NCI-H2227 treated with DMSO at 0.1 percent for 48 hours (cell line): ENCODE measurements around the gene MAGEA12.
A peak's percentile ranks its signal among the peaks of the same experiment; 100 is the strongest.
"Not testable (repeated sequence)": the region's sequence is repeated elsewhere in the genome, so short reads cannot be mapped to it uniquely, and the experiment has no call there.

ENCODE experiments used
- DNase-seq: peaks from one replicate; lab custom pipeline; 2025; lab: John Stamatoyannopoulos, UW

MAGEA12 gene, protein sequence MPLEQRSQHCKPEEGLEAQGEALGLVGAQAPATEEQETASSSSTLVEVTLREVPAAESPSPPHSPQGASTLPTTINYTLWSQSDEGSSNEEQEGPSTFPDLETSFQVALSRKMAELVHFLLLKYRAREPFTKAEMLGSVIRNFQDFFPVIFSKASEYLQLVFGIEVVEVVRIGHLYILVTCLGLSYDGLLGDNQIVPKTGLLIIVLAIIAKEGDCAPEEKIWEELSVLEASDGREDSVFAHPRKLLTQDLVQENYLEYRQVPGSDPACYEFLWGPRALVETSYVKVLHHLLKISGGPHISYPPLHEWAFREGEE

DNA sequence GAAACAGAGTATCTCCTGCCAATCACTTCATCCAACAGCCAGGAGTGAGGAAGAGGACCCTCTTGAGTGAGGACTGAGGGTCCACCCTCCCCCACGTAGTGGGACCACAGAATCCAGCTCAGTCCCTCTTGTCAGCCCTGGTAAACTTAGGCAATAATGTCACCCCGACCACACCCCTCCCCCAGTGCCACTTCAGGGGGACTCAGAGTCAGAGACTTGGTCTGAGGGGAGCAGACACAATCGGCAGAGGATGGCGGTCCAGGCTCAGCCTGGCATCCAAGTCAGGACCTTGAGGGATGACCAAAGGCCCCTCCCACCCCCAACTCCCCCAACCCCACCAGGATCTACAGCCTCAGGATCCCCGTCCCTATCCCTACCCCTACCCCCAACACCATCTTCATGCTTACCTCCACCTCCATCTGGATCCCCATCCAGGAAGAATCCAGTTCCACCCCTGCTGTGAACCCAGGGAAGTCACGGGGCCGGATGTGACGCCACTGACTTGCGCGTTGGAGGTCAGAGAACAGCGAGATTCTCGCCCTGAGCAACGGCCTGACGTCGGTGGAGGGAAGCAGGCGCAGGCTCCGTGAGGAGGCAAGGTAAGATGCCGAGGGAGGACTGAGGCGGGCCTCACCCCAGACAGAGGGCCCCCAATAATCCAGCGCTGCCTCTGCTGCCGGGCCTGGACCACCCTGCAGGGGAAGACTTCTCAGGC, at the start of gene MAGEA12, which contains the start of gene CSAG1:
Gene MAGEA12 (plus strand): TSS at position 497 of the 715 bp plus-strand sequence. CDS start 2,405 bp downstream, outside the sequence.
Gene CSAG1 (minus strand): TSS at position 461 of the 715 bp plus-strand sequence. CDS start 1,261 bp downstream, outside the sequence.
- peak; percentile 55 for DNase-seq

DNA sequence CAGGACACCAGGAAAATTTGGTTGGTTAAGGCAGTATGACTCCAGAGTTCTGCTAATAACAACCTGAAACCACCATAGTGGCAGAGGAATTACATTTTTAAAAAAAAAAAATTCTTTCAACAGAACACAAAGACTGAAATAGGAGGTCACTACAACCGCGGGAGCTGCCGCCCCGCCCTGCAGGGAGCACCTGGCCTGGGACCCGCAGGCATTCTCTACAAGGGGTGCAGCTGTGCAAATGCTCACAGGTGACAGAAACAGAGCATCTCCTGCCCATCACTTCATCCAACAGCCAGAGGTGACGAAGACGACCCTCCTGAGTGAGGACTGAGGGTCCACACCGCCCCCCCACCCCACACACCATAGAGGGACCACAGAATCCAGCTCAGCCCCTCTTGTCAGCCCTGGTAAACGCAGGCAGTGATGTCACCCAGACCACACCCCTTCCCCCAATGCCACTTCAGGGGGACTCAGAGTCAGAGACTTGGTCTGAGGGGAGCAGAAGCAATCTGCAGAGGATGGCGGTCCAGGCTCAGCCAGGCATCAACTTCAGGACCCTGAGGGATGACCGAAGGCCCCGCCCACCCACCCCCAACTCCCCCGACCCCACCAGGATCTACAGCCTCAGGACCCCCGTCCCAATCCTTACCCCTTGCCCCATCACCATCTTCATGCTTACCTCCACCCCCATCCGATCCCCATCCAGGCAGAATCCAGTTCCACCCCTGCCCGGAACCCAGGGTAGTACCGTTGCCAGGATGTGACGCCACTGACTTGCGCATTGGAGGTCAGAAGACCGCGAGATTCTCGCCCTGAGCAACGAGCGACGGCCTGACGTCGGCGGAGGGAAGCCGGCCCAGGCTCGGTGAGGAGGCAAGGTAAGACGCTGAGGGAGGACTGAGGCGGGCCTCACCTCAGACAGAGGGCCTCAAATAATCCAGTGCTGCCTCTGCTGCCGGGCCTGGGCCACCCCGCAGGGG, 35.3 kb upstream of the MAGEA12 start, which contains the start of gene MAGEA3:
Gene MAGEA3 (plus strand): TSS at position 843 of the 980 bp plus-strand sequence. CDS start 2,039 bp downstream, outside the sequence.
- not testable (repeated sequence) for DNase-seq

DNA sequence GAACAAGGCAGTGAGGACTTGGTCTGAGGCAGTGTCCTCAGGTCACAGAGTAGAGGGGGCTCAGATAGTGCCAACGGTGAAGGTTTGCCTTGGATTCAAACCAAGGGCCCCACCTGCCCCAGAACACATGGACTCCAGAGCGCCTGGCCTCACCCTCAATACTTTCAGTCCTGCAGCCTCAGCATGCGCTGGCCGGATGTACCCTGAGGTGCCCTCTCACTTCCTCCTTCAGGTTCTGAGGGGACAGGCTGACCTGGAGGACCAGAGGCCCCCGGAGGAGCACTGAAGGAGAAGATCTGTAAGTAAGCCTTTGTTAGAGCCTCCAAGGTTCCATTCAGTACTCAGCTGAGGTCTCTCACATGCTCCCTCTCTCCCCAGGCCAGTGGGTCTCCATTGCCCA, 33.2 kb upstream of the MAGEA12 start:
- not testable (repeated sequence) for DNase-seq

DNA sequence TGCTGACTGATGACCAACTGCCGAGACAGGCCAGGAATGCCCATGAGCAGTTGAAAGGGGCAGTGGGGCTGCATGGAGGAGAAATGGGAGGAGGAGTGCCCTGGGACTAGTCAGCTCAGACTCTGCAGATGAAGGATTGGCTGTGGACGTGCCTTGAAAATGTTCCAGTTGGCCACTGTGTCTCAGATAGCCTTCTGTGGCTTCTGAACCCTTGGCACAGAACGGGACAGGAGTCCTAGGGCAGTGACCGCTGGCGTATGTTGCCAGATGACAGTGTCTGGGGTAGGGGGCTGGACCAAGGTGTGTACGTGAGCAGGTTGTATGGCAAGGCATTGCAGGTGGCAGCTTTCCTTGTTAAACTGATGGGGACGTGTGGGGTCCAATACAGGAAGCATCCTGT, 27.1 kb upstream of the MAGEA12 start:
- not testable (repeated sequence) for DNase-seq

GRCh38 chrX:152709173-152709572, 24.4 kb upstream of the MAGEA12 start, which contains the start of gene CSAG2:
Gene CSAG2 (minus strand): TSS chrX:152709273. CDS start chrX:152709112, 161 bp downstream.
- not testable (repeated sequence) for DNase-seq

DNA sequence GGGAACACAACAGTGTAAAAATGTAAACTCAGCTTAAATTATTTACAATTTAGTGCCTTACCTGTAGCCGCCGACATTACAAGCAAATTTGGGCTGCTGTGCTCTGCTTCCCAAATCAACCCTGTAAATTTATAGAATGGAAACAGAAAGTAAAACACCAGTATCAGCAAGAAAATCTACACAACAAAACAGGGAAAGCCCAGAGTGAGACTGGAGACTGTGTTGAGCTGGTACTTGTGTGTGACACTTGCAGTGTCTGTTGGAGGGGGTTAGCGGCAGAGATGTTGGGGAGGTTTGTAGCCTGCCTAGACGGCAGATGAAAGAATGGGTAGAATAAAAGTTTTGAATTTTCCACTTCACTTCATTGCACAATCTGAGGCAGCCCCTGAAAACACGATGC, 20.4 kb upstream of the MAGEA12 start:
- DNase-seq = not testable (repeated sequence)

- not testable (repeated sequence) for DNase-seq
Observed at GRCh38 chrX:152713815-152714787, 19.5 kb upstream of the MAGEA12 start, which contains the start of gene MAGEA2B. Gene MAGEA2B (plus strand): TSS chrX:152714628. CDS start chrX:152717107, 2,479 bp downstream.

DNA sequence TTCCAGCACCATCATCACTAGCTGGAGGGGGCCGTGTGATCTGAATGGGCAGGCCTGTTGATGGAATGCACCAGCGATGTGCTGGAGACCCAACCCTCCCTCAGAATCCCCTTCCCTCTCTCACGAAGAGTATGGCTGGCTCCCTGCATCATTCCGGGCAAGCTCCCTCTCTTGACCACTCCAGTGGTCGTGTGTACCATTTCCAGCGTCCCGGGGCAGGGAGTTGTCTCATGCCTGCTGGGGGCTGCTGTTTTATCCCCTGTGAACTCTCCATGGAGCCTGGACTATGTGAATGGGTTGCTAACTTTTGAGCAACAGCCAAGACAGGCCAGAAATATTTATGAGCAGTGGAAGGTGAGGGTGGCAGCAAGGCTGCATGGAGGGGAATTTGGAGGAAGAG, 8.1 kb upstream of the MAGEA12 start:
- no peak for DNase-seq

GRCh38 chrX:152734143-152734858, 744 bp downstream of the MAGEA12 start:
- not testable (repeated sequence) for DNase-seq

GRCh38 chrX:152735101-152735500, 1.5 kb downstream of the MAGEA12 start:
- DNase-seq = no peak

DNA sequence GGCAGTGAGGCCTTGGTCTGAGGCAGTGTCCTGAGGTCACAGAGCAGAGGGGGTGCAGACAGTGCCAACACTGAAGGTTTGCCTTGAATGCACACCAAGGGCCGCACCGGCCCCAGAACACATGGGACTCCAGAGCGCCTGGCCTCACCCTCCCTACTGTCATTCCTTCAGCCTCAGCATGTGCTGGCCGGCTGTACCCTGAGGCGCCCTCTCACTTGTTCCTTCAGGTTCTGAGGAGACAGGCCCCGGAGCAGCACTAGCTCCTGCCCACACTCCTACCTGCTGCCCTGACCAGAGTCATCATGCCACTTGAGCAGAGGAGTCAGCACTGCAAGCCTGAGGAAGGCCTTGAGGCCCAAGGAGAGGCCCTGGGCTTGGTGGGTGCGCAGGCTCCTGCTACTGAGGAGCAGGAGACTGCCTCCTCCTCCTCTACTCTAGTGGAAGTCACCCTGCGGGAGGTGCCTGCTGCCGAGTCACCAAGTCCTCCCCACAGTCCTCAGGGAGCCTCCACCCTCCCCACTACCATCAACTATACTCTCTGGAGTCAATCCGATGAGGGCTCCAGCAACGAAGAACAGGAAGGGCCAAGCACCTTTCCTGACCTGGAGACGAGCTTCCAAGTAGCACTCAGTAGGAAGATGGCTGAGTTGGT, 2.4 kb downstream of the MAGEA12 start:
- no peak for DNase-seq

DNA sequence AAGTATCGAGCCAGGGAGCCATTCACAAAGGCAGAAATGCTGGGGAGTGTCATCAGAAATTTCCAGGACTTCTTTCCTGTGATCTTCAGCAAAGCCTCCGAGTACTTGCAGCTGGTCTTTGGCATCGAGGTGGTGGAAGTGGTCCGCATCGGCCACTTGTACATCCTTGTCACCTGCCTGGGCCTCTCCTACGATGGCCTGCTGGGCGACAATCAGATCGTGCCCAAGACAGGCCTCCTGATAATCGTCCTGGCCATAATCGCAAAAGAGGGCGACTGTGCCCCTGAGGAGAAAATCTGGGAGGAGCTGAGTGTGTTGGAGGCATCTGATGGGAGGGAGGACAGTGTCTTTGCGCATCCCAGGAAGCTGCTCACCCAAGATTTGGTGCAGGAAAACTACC, 3.0 kb downstream of the MAGEA12 start:
- not testable (repeated sequence) for DNase-seq

DNA sequence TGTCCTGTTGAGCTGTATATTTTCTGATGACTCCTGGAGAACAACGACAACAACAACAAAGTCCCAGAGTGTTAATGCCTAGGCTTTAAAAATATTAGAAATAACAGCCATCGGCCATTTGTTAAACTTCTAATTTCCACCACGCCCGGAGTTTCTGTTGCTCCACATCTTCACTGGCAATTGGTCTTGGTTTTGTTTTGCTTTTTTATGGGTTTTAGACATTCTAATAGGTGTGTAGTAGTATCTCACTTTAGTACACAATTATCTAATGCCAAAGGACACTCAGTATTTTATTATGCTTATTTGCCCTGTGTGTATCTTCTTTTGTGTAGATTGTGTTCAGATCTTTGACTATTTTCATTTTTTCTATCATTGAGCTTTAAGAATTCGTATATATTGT, 5.0 kb downstream of the MAGEA12 start:
- no peak for DNase-seq

DNA sequence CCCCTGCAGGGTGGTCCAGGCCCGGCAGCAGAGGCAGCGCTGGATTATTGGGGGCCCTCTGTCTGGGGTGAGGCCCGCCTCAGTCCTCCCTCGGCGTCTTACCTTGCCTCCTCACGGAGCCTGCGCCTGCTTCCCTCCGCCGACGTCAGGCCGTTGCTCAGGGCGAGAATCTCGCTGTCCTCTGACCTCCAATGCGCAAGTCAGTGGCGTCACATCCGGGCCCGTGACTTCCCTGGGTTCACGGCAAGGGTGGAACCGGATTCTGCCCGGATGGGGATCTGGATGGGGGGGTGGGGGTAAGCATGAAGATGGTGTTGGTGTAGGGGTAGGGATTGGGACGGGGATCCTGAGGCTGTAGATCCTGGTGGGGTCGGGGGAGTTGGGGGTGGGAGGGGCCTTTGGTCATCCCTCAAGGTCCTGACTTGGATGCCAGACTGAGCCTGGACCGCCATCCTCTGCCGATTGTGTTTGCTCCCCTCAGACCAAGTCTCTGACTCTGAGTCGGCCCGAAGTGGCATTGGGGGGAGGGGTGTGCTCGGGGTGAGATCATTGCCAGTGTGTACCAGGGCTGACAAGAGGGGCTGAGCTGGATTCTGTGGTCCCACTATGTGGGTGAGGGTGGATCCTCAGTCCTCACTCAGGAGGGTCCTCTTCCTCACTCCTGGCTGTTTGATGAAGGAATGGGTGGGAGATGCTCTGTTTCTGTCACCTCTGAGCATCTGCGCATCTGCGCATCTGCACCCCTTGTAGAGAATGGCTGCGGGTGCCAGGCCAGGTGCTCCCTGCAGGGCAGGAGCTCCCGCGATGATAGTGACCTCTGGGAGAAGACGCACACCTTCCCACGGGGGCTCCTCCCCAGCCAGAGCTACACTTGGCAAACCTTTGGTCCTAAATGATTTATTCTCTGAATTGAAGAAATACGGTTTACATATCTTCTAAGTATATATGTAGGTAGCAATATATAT, 20.4 kb downstream of the MAGEA12 start, which contains the start of gene MAGEA2:
Gene MAGEA2 (minus strand): TSS at position 157 of the 965 bp plus-strand sequence. CDS start 2,479 bp downstream, outside the sequence.
- not testable (repeated sequence) for DNase-seq

DNA sequence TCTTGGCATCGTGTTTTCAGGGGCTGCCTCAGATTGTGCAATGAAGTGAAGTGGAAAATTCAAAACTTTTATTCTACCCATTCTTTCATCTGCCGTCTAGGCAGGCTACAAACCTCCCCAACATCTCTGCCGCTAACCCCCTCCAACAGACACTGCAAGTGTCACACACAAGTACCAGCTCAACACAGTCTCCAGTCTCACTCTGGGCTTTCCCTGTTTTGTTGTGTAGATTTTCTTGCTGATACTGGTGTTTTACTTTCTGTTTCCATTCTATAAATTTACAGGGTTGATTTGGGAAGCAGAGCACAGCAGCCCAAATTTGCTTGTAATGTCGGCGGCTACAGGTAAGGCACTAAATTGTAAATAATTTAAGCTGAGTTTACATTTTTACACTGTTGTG, 21.3 kb downstream of the MAGEA12 start:
- not testable (repeated sequence) for DNase-seq

GRCh38 chrX:152758918-152759317, 25.4 kb downstream of the MAGEA12 start, which contains the start of gene CSAG3:
Gene CSAG3 (plus strand): TSS chrX:152759218.
- not testable (repeated sequence) for DNase-seq

DNA sequence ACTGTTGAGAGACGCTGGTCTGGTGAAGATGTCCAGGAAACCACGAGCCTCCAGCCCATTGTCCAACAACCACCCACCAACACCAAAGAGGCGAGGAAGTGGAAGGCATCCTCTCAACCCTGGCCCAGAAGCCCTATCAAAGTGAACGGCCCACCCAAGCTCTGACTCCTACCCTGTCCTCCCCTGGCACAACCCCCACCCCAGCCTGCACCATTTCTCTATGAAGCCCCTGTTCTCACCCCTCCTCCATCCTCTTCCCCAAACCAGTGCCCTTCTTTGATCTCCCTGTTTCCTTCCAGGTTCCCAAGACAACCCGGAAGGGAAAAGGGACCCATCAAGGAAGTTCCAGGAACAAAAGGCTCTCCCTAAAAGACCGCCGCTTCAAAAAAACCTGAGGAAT, 26.0 kb downstream of the MAGEA12 start:
- DNase-seq = not testable (repeated sequence)

DNA sequence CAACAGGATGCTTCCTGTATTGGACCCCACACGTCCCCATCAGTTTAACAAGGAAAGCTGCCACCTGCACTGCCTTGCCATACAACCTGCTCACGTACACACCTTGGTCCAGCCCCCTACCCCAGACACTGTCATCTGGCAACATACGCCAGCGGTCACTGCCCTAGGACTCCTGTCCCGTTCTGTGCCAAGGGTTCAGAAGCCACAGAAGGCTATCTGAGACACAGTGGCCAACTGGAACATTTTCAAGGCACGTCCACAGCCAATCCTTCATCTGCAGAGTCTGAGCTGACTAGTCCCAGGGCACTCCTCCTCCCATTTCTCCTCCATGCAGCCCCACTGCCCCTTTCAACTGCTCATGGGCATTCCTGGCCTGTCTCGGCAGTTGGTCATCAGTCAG, 28.0 kb downstream of the MAGEA12 start:
- DNase-seq = not testable (repeated sequence)
